H1 (cell line): ENCODE data around the gene GRIA4. TPM values are rescaled to one million over a fixed set of nuclear protein-coding genes. Genes with fewer than 3 reads are reported as not detected.
A peak's percentile ranks its signal among the peaks of the same experiment; 100 is the strongest.

ENCODE experiments used
- CHD1 ChIP-seq: IDR thresholded peaks from 2 replicates; pipeline ENCODE4 v1.6.1; 2012; ENCODE audit warnings: low read depth, low read length, improper control_type of control experiment
- CHD7 ChIP-seq: fragments of 300-600 bp; sonication (generic); IDR thresholded peaks from 2 replicates; pipeline ENCODE4 v1.7.1; 2012; ENCODE audit warnings: low read length, moderate library complexity, mild to moderate bottlenecking, inconsistent platforms; ENCODE audit not compliant: insufficient replicate concordance
- JUN ChIP-seq: IDR thresholded peaks from 2 replicates; pipeline ENCODE4 v1.6.1; 2011; ENCODE audit warnings: low read depth, mild to moderate bottlenecking, improper control_type of control experiment, low read length
- KDM1A ChIP-seq: fragments of 200-600, 300-600 bp; sonication (generic); IDR thresholded peaks from 2 replicates; pipeline ENCODE4 v1.7.1; 2016; ENCODE audit warnings: mild to moderate bottlenecking, low read length, borderline replicate concordance
- POU5F1 ChIP-seq: IDR thresholded peaks from 2 replicates; pipeline ENCODE4 v1.6.1; 2011; ENCODE audit warnings: low read depth, mild to moderate bottlenecking, low read length, moderate library complexity
- SP1 ChIP-seq: IDR thresholded peaks from 2 replicates; pipeline ENCODE4 v1.6.1; 2011; ENCODE audit warnings: low read depth, low read length
- TAF1 ChIP-seq: IDR thresholded peaks from 2 replicates; pipeline ENCODE4 v1.6.1; 2011; ENCODE audit warnings: mild to moderate bottlenecking, low read depth, low read length
- TBP ChIP-seq: IDR thresholded peaks from 2 replicates; pipeline ENCODE4 v1.6.1; 2011; ENCODE audit warnings: low read depth, low read length, improper control_type of control experiment
- YY1 ChIP-seq: IDR thresholded peaks from 2 replicates; pipeline ENCODE4 v1.6.1; 2011; ENCODE audit warnings: low read depth, mild to moderate bottlenecking, low read length
- polyA plus RNA-seq, 7 experiments: library from polyadenylated mRNA; depleted of rRNA in 3 of 7; stranded (reverse) in 5 of 7; unstranded in 2 of 7; fragments of >200 nt in 5 of 7; fragments of 200-250 nt in 2 of 7; gene quantifications; 1 replicate in 5 of 7; 2 replicates in 1 of 7; 4 replicates in 1 of 7; pipeline versions ENCODE4 v1.2.1 to v1.2.3, GENCODE V29; 2011 to 2013; ENCODE audit warnings: missing spikeins in 2 of 7, mixed read lengths in 2 of 7
- total RNA-seq: library from RNA; stranded (reverse); fragmentation: NEBNext Ultra II Directional; extraction: Animal tissue kit (Norgen Biotek cat#: 25700); gene quantifications from 2 replicates; pipeline ENCODE4 v1.2.1, GENCODE V29; 2021

GRIA4 gene
- total and polyA plus RNA-seq, 2 of the 8 experiments (the other 6 are each of a cell fraction or from before 2014, with no cell fraction given) = 12.5 to 21.8 TPM

DNA sequence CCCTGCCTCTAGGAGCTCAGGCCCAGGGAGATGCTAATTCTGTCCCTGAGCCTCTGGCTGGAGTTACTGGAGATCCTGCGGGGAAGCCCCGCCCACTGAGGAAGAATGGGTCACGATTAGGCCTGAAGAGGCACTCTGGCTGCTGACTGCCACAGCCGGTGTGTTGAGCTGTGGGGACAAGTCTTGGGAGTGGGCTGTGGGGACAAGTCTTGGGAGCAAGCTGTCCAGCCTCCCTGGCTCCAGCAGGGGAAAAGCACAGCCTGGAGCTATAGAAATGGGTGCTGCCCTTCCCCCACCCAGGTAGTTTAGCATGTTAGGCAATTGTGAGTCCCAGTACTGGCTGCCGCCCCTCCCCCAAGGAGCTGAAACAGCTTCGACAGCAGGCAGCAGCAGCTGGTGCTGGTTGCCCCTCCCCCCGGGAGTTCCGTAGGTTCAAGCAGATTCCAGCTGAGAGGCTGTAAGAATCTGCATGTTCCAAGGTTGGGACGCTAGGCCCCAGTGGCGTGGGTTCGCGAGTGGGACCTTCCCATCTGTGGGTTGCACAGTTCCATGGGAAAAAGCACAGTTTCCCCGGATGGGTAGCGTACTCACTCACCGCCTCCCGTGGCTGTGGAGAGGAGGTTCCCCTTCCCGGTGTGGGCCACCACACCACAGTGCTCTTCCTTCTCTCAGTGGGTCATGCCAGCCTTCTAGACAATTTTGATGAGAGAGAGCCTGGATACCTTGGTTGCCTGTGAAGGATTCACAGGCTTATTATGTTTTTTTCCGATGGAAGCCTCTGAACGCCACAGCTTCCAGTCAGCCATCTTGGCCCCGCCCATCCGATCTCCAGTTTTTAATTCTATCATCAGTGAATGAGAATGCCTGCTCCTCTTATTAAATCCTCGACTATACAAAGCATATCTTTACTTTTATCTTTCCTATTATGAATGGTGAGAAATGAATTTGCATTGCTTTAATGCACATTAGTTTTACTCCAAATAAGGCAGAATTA lies 350.7 kb downstream of the GRIA4 start (continued):
- no peak for TF ChIP-seq CHD7
- 0 out of 2 replicates have a peak, but pooled peaks have one; percentile 26 for TF ChIP-seq TAF1
- TF ChIP-seq SP1 = peak; percentile 78
- no peak for TF ChIP-seq POU5F1
- no peak for TF ChIP-seq CHD1
- peak; percentile 53; the same call in 1 of the 2 replicates for TF ChIP-seq YY1
- TF ChIP-seq KDM1A = peak; percentile 12; the same call in 1 of the 2 replicates
- TF ChIP-seq TBP = no peak
- TF ChIP-seq JUN = no peak
